OCI-LY1 (cell line): ENCODE results near the gene RPA4.

Experiments
- H2AFZ ChIP-seq: fragments of 200-600 bp; sonication (generic), shearing (Covaris generic); 2 replicates; pipeline ENCODE4 v1.6.0; 2014; ENCODE audit warnings: antibody characterized with exemption, mild to moderate bottlenecking, low read length
- H3F3A ChIP-seq: fragments of 200-600 bp; sonication (generic), shearing (Covaris generic); 2 replicates; pipeline ENCODE4 v1.6.0; 2014; ENCODE audit warnings: mild to moderate bottlenecking, antibody characterized with exemption, low read length, moderate library complexity; ENCODE audit not compliant: insufficient read depth
- H3K27ac ChIP-seq: fragments of 200-600 bp; sonication (generic); 2 replicates; pipeline ENCODE4 v1.5.1; 2014; ENCODE audit warnings: low read length, mixed run types, mild to moderate bottlenecking, low read depth; ENCODE audit not compliant: poor library complexity, severe bottlenecking
- H3K27me3 ChIP-seq: fragments of 200-600 bp; sonication (generic); 2 replicates; pipeline ENCODE4 v1.6.0; 2014; ENCODE audit warnings: antibody characterized with exemption, mild to moderate bottlenecking, low read length, moderate library complexity; ENCODE audit not compliant: insufficient read depth
- H3K36me3 ChIP-seq: fragments of 200-600 bp; sonication (generic); 2 replicates; pipeline ENCODE4 v1.6.1; 2014; ENCODE audit warnings: mild to moderate bottlenecking, antibody characterized with exemption, low read length, moderate library complexity, mixed read lengths; ENCODE audit not compliant: insufficient read depth
- H3K4me1 ChIP-seq: fragments of 200-600 bp; sonication (generic); 2 replicates; pipeline ENCODE4 v1.5.1; 2014; ENCODE audit warnings: mild to moderate bottlenecking, low read length, moderate library complexity; ENCODE audit not compliant: insufficient read depth, severe bottlenecking
- H3K4me2 ChIP-seq: fragments of 200-600 bp; sonication (generic), shearing (Covaris generic); 2 replicates; pipeline ENCODE4 v1.6.1; 2014; ENCODE audit warnings: low read length
- H3K4me3 ChIP-seq: fragments of 200-600 bp; sonication (generic); 2 replicates; pipeline ENCODE4 v1.5.1; 2014; ENCODE audit warnings: low read length, low read depth, mild to moderate bottlenecking, mixed read lengths; ENCODE audit not compliant: poor library complexity, severe bottlenecking
- H3K79me2 ChIP-seq: fragments of 200-600 bp; shearing (Covaris generic); 2 replicates; pipeline ENCODE4 v1.6.1; 2016; ENCODE audit warnings: mixed run types, low read length, mixed read lengths; ENCODE audit not compliant: insufficient read depth
- H3K9ac ChIP-seq: fragments of 200-600 bp; sonication (generic), shearing (Covaris generic); 2 replicates; pipeline ENCODE4 v1.6.1; 2014; ENCODE audit warnings: mild to moderate bottlenecking, low read length, mixed read lengths
- H3K9me2 ChIP-seq: fragments of 200-600 bp; sonication (generic), shearing (Covaris generic); 2 replicates; pipeline ENCODE4 v1.6.1; 2014; ENCODE audit warnings: low read depth, mild to moderate bottlenecking, low read length, mixed read lengths
- H3K9me3 ChIP-seq: fragments of 200-600 bp; shearing (Covaris generic); 2 replicates; pipeline ENCODE4 v1.6.1; 2014; ENCODE audit warnings: low read length, mixed read lengths
- H4K20me1 ChIP-seq: fragments of 200-600 bp; sonication (generic), shearing (Covaris generic); 2 replicates; pipeline ENCODE4 v1.6.0; 2016; ENCODE audit warnings: mild to moderate bottlenecking, low read length; ENCODE audit not compliant: insufficient read depth
- EZH2 ChIP-seq: fragments of 200-600 bp; sonication (generic), shearing (Covaris generic); IDR thresholded peaks from 2 replicates; pipeline ENCODE4 v1.8.0; 2017; ENCODE audit warnings: borderline replicate concordance, mixed run types, mild to moderate bottlenecking, antibody characterized with exemption, low read length, moderate library complexity, mixed read lengths
- TF ChIP-seq, protein P1 (sequence below): fragments of 200-600 bp; sonication (generic), shearing (Covaris generic); IDR thresholded peaks from 2 replicates; pipeline ENCODE4 v1.5.1; 2017; ENCODE audit warnings: mild to moderate bottlenecking, antibody characterized with exemption, low read length, moderate library complexity, mixed read lengths

Gene RPA4, protein sequence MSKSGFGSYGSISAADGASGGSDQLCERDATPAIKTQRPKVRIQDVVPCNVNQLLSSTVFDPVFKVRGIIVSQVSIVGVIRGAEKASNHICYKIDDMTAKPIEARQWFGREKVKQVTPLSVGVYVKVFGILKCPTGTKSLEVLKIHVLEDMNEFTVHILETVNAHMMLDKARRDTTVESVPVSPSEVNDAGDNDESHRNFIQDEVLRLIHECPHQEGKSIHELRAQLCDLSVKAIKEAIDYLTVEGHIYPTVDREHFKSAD

DNA sequence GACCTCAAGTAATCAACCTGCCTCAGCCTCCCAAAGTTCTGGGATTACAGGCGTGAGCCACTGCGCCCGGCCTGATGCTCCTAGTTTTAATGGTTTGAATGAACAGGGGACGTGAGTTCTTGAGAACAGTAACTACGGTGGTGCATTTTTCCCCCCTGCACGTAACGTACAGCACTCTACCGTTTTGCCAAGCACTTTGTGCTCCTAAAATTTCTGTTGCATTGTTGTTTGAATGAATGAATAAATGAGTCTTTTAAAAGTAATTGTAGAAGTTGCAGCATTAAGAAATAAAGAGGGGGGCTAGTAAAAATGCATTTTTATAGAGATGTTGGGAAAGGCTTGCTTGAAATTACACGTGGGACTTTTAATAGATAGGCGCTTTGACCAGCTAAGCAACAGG, at the start of gene RPA4:
Gene RPA4 (plus strand): TSS at position 301 of the 400 bp plus-strand sequence. CDS start 403 bp downstream, outside the sequence.
- Histone ChIP-seq H2AFZ (no peak within 1 kb of the TSS), H3K27ac (no peak within 1 kb of the TSS), H3F3A (no peaks in the 10 kb centered on the region), H3K9me3 (no peaks in the 10 kb centered on the region), H3K27me3 (no peaks in the 10 kb centered on the region), H3K4me3 (no peak within 1 kb of the TSS), H4K20me1 (no peaks in the 10 kb centered on the region), H3K4me2 (no peak within 1 kb of the TSS), H3K4me1 (no peaks in the 10 kb centered on the region), H3K9me2 (no peaks in the 10 kb centered on the region), H3K9ac (no peak within 1 kb of the TSS), H3K36me3 (peaks cover 5% of the 10 kb centered on the region; the same call in 1 of the 2 replicates), H3K79me2 (no peaks in the 10 kb centered on the region)
- no peak for TF ChIP-seq EZH2
- TF ChIP-seq, protein P1, sequence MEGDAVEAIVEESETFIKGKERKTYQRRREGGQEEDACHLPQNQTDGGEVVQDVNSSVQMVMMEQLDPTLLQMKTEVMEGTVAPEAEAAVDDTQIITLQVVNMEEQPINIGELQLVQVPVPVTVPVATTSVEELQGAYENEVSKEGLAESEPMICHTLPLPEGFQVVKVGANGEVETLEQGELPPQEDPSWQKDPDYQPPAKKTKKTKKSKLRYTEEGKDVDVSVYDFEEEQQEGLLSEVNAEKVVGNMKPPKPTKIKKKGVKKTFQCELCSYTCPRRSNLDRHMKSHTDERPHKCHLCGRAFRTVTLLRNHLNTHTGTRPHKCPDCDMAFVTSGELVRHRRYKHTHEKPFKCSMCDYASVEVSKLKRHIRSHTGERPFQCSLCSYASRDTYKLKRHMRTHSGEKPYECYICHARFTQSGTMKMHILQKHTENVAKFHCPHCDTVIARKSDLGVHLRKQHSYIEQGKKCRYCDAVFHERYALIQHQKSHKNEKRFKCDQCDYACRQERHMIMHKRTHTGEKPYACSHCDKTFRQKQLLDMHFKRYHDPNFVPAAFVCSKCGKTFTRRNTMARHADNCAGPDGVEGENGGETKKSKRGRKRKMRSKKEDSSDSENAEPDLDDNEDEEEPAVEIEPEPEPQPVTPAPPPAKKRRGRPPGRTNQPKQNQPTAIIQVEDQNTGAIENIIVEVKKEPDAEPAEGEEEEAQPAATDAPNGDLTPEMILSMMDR = no peak

DNA sequence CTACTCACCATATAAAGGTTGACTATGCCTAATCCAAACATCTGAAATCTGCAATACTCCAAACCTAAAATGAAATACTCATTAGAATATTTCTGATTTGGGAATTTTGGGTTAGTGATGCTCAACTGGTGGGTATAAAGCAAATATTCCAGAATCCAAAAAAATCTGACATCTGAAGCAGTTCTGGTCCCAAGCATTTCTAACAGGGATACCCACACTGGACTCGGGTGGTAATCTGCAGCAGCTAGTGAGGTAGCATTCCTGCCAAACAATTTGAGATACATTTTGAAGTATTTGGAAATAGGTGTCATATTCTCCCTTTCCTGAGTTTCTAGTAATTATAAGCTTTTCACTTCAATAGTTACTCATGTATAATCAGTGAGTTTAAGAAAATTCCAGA, 49.6 kb upstream of the RPA4 start:
- peaks cover 52% of the 10 kb centered on the region for H3K4me1 ChIP-seq
- no peak overlapping the region for H3K4me3 ChIP-seq
- no peak overlapping the region for H3K4me2 ChIP-seq
- no peak overlapping the region for H2AFZ ChIP-seq
- H4K20me1 ChIP-seq = no peaks in the 10 kb centered on the region
- H3F3A ChIP-seq = no peaks in the 10 kb centered on the region
- no peak overlapping the region for H3K27ac ChIP-seq
- no peaks in the 10 kb centered on the region for H3K79me2 ChIP-seq
- no peaks in the 10 kb centered on the region for H3K27me3 ChIP-seq
- no peaks in the 10 kb centered on the region for H3K9me2 ChIP-seq
- no peak overlapping the region for H3K9ac ChIP-seq
- no peak for TF ChIP-seq EZH2
- TF ChIP-seq, protein P1 = no peak
- H3K36me3 ChIP-seq = no peaks in the 10 kb centered on the region
- no peaks in the 10 kb centered on the region for H3K9me3 ChIP-seq

DNA sequence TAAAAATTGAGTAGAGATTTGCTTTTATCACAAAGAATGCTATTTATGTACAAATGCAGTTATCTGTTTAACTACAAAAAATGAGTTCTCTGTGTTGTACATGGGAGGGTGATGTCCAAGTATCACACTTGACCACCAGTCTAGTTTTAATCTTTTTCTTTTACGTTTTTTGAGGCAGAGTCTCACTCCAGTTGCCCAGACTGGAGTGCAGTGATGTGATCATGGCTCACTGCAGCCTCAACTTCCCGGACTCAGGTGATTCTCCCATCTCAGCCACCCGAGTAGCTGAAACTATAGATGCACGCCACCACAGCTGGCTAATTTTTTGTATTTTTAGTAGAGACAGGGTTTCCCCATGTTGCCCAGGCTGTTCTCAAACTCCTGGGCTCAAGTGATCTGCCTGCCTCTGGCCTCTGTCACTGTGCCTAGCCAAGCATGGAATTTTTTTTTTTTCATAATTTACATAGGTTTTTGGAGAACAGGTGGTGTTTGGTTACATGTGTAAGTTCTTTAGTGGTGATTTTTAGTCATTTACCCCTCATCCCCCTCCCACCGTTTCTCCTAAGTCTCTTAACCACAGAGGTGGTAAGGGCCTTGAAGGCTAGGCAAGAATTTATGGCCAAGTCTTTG, 47.9 kb upstream of the RPA4 start:
- Histone ChIP-seq H3K9me3 (no peaks in the 10 kb centered on the region), H3K9me2 (no peaks in the 10 kb centered on the region), H3K4me1 (peaks cover 54% of the 10 kb centered on the region), H3K27me3 (no peaks in the 10 kb centered on the region), H3K4me2 (peak overlapping the region; percentile 37), H3K4me3 (peak overlapping the region; percentile 13), H3K36me3 (no peaks in the 10 kb centered on the region), H3K9ac (peak overlapping the region; percentile 25; the same call in 1 of the 2 replicates), H3K27ac (peak overlapping the region; percentile 96), H3F3A (no peaks in the 10 kb centered on the region), H4K20me1 (no peaks in the 10 kb centered on the region), H2AFZ (no peak overlapping the region), H3K79me2 (no peaks in the 10 kb centered on the region)
- TF ChIP-seq, protein P1 = no peak
- TF ChIP-seq EZH2 = no peak
